ENCODE measurements around the gene MARCHF5.
"Not testable (repeated sequence)": the region's sequence is repeated elsewhere in the genome, so short reads cannot be mapped to it uniquely, and the experiment has no call there.

Gene MARCHF5

DNA sequence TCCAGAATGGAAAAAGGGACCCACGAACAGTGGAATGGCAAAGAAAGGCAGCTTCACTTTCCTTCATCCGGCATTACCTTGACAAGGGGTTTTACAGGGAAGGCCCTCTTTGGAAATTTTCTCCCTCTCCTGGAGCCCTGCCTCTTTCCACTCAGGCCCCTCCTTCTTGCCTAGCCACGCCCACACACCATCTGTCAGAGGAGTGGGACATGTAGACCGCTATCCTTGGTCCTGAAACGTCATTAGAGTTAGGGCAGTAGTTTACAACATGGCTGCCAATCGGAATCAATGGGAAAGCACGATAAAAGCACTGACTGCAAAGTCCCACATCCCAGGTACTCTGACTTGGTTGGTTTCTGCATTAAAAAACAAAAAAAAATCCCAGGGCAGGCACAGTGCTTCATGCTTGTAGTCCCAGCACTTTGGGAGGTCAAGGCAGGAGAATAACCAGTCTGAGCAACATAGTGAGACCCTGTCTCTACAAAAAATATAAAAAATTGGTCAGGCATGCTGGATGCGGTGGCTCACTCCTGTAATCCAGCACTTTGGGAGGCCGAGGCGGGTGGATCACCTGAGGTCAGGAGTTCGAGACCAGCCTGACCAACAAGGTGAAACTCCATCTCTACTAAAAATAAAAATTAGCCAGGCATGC lies 96.4 kb downstream of the MARCHF5 start:
- H3K4me3 Mint-ChIP-seq, result no peak overlapping the region
- H3K27me3 Mint-ChIP-seq, result peaks cover 8% of the 10 kb centered on the region
- H3K36me3 Mint-ChIP-seq (ENCODE audit: low read depth), result no peaks in the 10 kb centered on the region
- ATAC-seq, result no peak
- peak; percentile 8 for DNase-seq
- no peaks in the 10 kb centered on the region for H3K9me3 Mint-ChIP-seq
- no peak overlapping the region for H3K27ac Mint-ChIP-seq
- H3K4me1 Mint-ChIP-seq, result no peaks in the 10 kb centered on the region

DNA sequence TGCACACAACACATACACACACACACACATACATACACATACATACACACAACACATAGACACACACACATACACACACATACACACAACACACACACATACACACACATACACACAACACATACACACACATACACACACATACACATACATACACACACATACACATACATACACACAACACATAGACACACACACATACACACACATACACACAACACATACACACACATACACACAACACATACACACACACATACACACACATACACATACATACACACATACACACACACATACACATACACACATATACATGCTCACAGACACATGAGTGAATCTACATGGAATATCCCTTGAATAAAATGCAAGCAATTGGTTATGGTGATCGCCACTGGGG lies 102.2 kb downstream of the MARCHF5 start:
- not testable (repeated sequence) for H3K36me3 Mint-ChIP-seq (ENCODE audit: low read depth); H3K27me3 Mint-ChIP-seq; H3K9me3 Mint-ChIP-seq; DNase-seq; ATAC-seq; H3K4me3 Mint-ChIP-seq; H3K27ac Mint-ChIP-seq; H3K4me1 Mint-ChIP-seq

DNA sequence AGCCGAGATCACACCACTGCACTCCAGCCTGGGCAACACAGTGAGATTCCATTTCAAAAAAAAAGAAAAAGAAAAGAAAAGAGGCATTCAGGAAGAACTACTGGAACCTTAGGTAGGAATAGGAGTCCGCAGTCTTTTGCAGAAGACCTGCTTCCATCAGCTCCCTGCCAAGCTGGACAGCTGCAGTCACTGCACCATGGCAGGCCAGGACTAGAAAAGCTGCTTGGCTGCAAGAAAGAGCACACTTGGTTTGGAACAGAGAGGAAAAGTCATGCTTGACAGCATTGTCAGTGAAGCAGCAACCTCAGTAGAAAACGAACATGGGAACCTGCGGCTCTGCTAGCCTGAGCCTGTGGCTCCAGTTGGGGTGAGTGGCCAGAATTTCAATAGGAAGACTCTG lies 104.3 kb downstream of the MARCHF5 start:
- ATAC-seq (no peak), DNase-seq (no peak)
- Mint-ChIP-seq H3K9me3 (peaks cover 7% of the 10 kb centered on the region), H3K4me1 (no peaks in the 10 kb centered on the region), H3K36me3 (ENCODE audit: low read depth) (no peaks in the 10 kb centered on the region), H3K27ac (no peak overlapping the region), H3K27me3 (peaks cover 1% of the 10 kb centered on the region), H3K4me3 (no peak overlapping the region)

DNA sequence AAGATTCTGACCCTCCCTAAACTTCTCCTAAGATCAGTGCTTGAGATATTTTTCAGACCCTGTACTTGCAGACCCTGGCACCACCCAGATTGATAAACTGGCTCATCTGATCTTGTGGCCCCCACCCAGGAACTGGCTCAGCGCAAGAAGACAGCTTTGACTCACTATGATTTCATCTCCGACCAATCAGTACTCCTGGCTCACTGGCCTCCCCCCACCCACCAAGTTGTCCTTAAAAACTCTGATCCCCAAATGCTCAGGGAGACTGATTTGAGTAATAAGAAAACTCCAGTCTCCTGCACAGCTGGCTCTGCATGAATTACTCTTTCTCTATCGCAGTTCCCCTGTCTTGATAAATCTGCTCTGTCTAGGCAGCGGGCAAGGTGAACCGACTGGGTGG lies 111.3 kb downstream of the MARCHF5 start:
- H3K27me3 Mint-ChIP-seq; H3K4me1 Mint-ChIP-seq; ATAC-seq; H3K36me3 Mint-ChIP-seq (ENCODE audit: low read depth); H3K27ac Mint-ChIP-seq; H3K9me3 Mint-ChIP-seq; DNase-seq; H3K4me3 Mint-ChIP-seq: not testable (repeated sequence)
